HepG2 (cell line): ENCODE data around the gene SMOC1. TPM values are rescaled to one million over a fixed set of nuclear protein-coding genes. Genes with fewer than 3 reads are reported as not detected.

Experiments used
- AGO2 ChIP-seq: fragments of 200-400 bp; formaldehyde crosslinking; optimal IDR thresholded peaks from 2 replicates; pipeline ENCODE3; 2017; ENCODE audit warnings: mild to moderate bottlenecking, low read depth, low read length, moderate library complexity
- BRCA1 ChIP-seq: sonication (generic); formaldehyde crosslinking; IDR thresholded peaks from 2 replicates; pipeline ENCODE4 v1.4.0; 2020; ENCODE audit warnings: missing genetic modification reagents
- CENPT ChIP-seq: sonication (generic); formaldehyde crosslinking; IDR thresholded peaks from 2 replicates; pipeline ENCODE4 v1.8.0; 2022; ENCODE audit warnings: low read depth, mild to moderate bottlenecking, moderate library complexity, missing genetic modification reagents
- DMAP1 ChIP-seq: IDR thresholded peaks from 2 replicates; pipeline ENCODE4 v1.6.1; 2016
- E2F2 ChIP-seq: sonication (generic); formaldehyde crosslinking; IDR thresholded peaks from 2 replicates; pipeline ENCODE4 v1.4.0; 2020; ENCODE audit warnings: missing genetic modification reagents, borderline replicate concordance
- ETV5 ChIP-seq: IDR thresholded peaks from 2 replicates; pipeline ENCODE4 v1.6.1; 2018; ENCODE audit warnings: missing biosample characterization, missing genetic modification reagents, inconsistent platforms, borderline replicate concordance
- FOXP1 ChIP-seq, 2 experiments: fragments of 450-650 bp in 1 of 2; IDR thresholded peaks; 2 replicates each; pipeline ENCODE4 v1.6.1; 2017 to 2018; ENCODE audit warnings: antibody characterized with exemption in 1 of 2
- HES4 ChIP-seq: sonication (generic); formaldehyde crosslinking; IDR thresholded peaks from 2 replicates; pipeline ENCODE4 v1.9.0; 2021; ENCODE audit warnings: mild to moderate bottlenecking, missing genetic modification reagents, borderline replicate concordance
- HMG20B ChIP-seq: conservative IDR thresholded peaks from 2 replicates; pipeline ENCODE4 v1.6.1; 2016; ENCODE audit warnings: missing genetic modification reagents, missing compliant biosample characterization
- MIER2 ChIP-seq: IDR thresholded peaks from 2 replicates; pipeline ENCODE4 v1.6.1; 2016; ENCODE audit warnings: missing biosample characterization, missing genetic modification reagents
- MTA3 ChIP-seq: sonication (generic); formaldehyde crosslinking; IDR thresholded peaks from 2 replicates; pipeline ENCODE4 v1.4.0; 2020; ENCODE audit warnings: missing genetic modification reagents
- MTF1 ChIP-seq: sonication (generic); formaldehyde crosslinking; IDR thresholded peaks from 2 replicates; pipeline ENCODE4 v1.5.0; 2020; ENCODE audit warnings: missing genetic modification reagents
- NFE2 ChIP-seq: sonication (generic); formaldehyde crosslinking; IDR thresholded peaks from 2 replicates; pipeline ENCODE4 v1.4.0; 2020; ENCODE audit warnings: missing genetic modification reagents
- NFE2L1 ChIP-seq: sonication (generic); formaldehyde crosslinking; IDR thresholded peaks from 2 replicates; pipeline ENCODE4 v1.4.0; 2020; ENCODE audit warnings: missing genetic modification reagents, mild to moderate bottlenecking, borderline replicate concordance
- NR2C2 ChIP-seq: sonication (generic); formaldehyde crosslinking; IDR thresholded peaks from 2 replicates; pipeline ENCODE4 v1.4.0; 2020; ENCODE audit warnings: missing genetic modification reagents, mild to moderate bottlenecking, moderate library complexity, borderline replicate concordance
- POLR2AphosphoS2 ChIP-seq: IDR thresholded peaks from 2 replicates; pipeline ENCODE4 v1.6.1; 2011; ENCODE audit warnings: low read depth, low read length, improper control_type of control experiment
- SATB2 ChIP-seq: sonication (generic); formaldehyde crosslinking; IDR thresholded peaks from 2 replicates; pipeline ENCODE4 v1.5.0; 2020; ENCODE audit warnings: missing genetic modification reagents
- SIN3B ChIP-seq: fragments of 150-350 bp; IDR thresholded peaks from 2 replicates; pipeline ENCODE4 v1.6.1; 2014; ENCODE audit warnings: low read length
- SNAPC4 ChIP-seq: sonication (generic); formaldehyde crosslinking; IDR thresholded peaks from 2 replicates; pipeline ENCODE4 v1.4.0; 2020; ENCODE audit warnings: mild to moderate bottlenecking, missing genetic modification reagents
- TOPORS ChIP-seq: sonication (generic); formaldehyde crosslinking; IDR thresholded peaks from 2 replicates; pipeline ENCODE4 v1.8.0; 2023; ENCODE audit warnings: mild to moderate bottlenecking, missing genetic modification reagents
- ZBTB7B ChIP-seq: sonication (generic); formaldehyde crosslinking; IDR thresholded peaks from 2 replicates; pipeline ENCODE4 v1.4.0; 2020; ENCODE audit warnings: missing genetic modification reagents
- ZC3H13 ChIP-seq: sonication (generic); formaldehyde crosslinking; IDR thresholded peaks from 2 replicates; pipeline ENCODE4 v1.8.1; 2023; ENCODE audit warnings: mild to moderate bottlenecking, missing genetic modification reagents, moderate library complexity
- ZNF251 ChIP-seq: sonication (generic); formaldehyde crosslinking; IDR thresholded peaks from 2 replicates; pipeline ENCODE4 v1.9.0; 2021; ENCODE audit warnings: mild to moderate bottlenecking, missing genetic modification reagents
- ZNF446 ChIP-seq: sonication (generic); formaldehyde crosslinking; IDR thresholded peaks from 2 replicates; pipeline ENCODE4 v1.5.0; 2020; ENCODE audit warnings: mild to moderate bottlenecking, missing genetic modification reagents
- ZSCAN29 ChIP-seq: sonication (generic); formaldehyde crosslinking; conservative IDR thresholded peaks from 2 replicates; pipeline ENCODE4 v1.4.0; 2020; ENCODE audit warnings: mild to moderate bottlenecking, missing genetic modification reagents
- polyA plus RNA-seq, 8 experiments: library from polyadenylated mRNA; depleted of rRNA in 3 of 8; stranded (reverse) in 7 of 8; unstranded in 1 of 8; fragments of >200 nt; fragmentation: Illumina TruSeq in 4 of 8; extraction: Trizol in 4 of 8; gene quantifications; 2 replicates each; pipeline versions ENCODE4 v1.2.1 to v1.2.3, GENCODE V29; 2011 to 2016; ENCODE audit warnings: low read depth in 4 of 8, missing spikeins in 1 of 8, mixed read lengths in 1 of 8; ENCODE audit not compliant: insufficient read depth in 1 of 8
- total RNA-seq, 5 experiments: library from RNA; depleted of rRNA; stranded (reverse); fragments of >200 nt; fragmentation: Illumina TruSeq; extraction: Trizol; gene quantifications; 2 replicates each; pipeline ENCODE4 v1.2.3, GENCODE V29; 2016; ENCODE audit warnings: low read depth in 1 of 5
- TF ChIP-seq, protein P1 (sequence below): sonication (generic); formaldehyde crosslinking; IDR thresholded peaks from 2 replicates; pipeline ENCODE4 v1.8.0; 2022; ENCODE audit warnings: missing genetic modification reagents, mild to moderate bottlenecking, borderline replicate concordance

Gene SMOC1
- total and polyA plus RNA-seq, 2 of the 13 experiments (the other 11 are each of a cell fraction or from before 2014, with no cell fraction given) = 17.8 to 35.6 TPM

DNA sequence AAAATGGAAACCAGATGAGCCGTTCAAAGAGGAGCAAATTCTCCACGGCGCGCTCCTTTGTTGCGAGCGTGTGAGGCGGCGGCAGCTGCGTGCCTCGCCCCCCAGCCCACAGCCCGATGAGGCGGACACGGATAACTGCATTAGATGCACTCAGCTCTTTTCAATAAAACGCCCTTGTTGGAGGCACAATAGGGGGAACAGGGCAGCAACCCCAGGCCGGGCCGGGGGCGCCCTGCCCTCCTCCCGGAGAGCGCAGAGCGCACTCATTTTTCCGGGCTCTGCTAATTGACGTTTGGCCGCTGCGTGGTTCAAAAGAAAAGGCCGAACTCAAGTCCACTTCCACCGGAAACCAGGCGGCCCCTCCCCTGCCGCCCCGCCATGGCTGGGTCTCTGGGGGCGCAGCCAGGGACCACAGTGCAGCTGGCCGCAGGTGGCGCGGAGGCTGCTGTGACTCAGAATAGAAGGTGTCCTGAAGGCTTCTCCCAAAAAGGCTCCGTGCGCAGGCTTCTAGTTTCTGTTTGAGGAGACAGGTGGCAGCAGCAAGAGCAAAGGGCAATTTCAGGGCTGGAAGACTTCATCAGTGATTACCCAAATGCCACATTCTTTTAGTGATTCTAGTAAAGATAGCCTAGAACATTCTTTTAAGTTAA, 29.0 kb upstream of the SMOC1 start (continued):
- TF ChIP-seq SNAPC4 (CRISPR knock-in tag) = no peak
- TF ChIP-seq NFE2L1 = no peak
- TF ChIP-seq, protein P1, sequence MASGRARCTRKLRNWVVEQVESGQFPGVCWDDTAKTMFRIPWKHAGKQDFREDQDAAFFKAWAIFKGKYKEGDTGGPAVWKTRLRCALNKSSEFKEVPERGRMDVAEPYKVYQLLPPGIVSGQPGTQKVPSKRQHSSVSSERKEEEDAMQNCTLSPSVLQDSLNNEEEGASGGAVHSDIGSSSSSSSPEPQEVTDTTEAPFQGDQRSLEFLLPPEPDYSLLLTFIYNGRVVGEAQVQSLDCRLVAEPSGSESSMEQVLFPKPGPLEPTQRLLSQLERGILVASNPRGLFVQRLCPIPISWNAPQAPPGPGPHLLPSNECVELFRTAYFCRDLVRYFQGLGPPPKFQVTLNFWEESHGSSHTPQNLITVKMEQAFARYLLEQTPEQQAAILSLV = peak; percentile 61; the same call in 1 of the 2 replicates
- peak; percentile 9; the same call in 1 of the 2 replicates for TF ChIP-seq ZSCAN29
- no peak for TF ChIP-seq NR2C2 (CRISPR knock-in tag)
- TF ChIP-seq SATB2 (CRISPR knock-in tag) = no peak
- TF ChIP-seq SIN3B = no peak
- no peak for TF ChIP-seq ZC3H13 (CRISPR knock-in tag)
- no peak for TF ChIP-seq TOPORS
- no peak for TF ChIP-seq NFE2
- TF ChIP-seq BRCA1 (CRISPR knock-in tag) = no peak
- no peak for TF ChIP-seq MTF1 (CRISPR knock-in tag)
- peak; percentile 26; the same call in 1 of the 2 replicates for TF ChIP-seq HMG20B (CRISPR knock-in tag)
- TF ChIP-seq DMAP1 (CRISPR knock-in tag) = peak; percentile 92
- no peak for TF ChIP-seq MTA3 (CRISPR knock-in tag)
- TF ChIP-seq CENPT (CRISPR knock-in tag) = no peak
- TF ChIP-seq ZNF446 (CRISPR knock-in tag) = no peak; the same call in 1 of the 2 replicates
- TF ChIP-seq MIER2 (CRISPR knock-in tag) = no peak
- TF ChIP-seq E2F2 (CRISPR knock-in tag) = no peak
- peak; percentile 78 for TF ChIP-seq AGO2
- no peak for TF ChIP-seq POLR2AphosphoS2
- no peak for TF ChIP-seq FOXP1 (IDR thresholded peaks at IDR 0.05)
- no peak; the same call in 1 of the 2 replicates for TF ChIP-seq FOXP1 (CRISPR knock-in tag; IDR thresholded peaks at IDR 0.05)
- TF ChIP-seq ZNF251 = no peak
- peak; percentile 97 for TF ChIP-seq ETV5 (CRISPR knock-in tag)
- TF ChIP-seq ZBTB7B = peak; percentile 97
- TF ChIP-seq HES4 (CRISPR knock-in tag) = 0 out of 2 replicates have a peak, but pooled peaks have one; percentile 51
